GM20000 (cell line): ENCODE data around the gene GABRB1.

Experiments
- DNase-seq: peaks from one replicate; pipeline ENCODE4 v3.0.0; 2012; ENCODE audit warnings: low spot score
- TF ChIP-seq, protein P1 (sequence below): IDR thresholded peaks from 2 replicates; pipeline ENCODE4 v1.5.1; 2012; ENCODE audit warnings: mild to moderate bottlenecking, control low read depth; ENCODE audit errors: extremely low read depth, missing control alignments

GABRB1 gene

DNA sequence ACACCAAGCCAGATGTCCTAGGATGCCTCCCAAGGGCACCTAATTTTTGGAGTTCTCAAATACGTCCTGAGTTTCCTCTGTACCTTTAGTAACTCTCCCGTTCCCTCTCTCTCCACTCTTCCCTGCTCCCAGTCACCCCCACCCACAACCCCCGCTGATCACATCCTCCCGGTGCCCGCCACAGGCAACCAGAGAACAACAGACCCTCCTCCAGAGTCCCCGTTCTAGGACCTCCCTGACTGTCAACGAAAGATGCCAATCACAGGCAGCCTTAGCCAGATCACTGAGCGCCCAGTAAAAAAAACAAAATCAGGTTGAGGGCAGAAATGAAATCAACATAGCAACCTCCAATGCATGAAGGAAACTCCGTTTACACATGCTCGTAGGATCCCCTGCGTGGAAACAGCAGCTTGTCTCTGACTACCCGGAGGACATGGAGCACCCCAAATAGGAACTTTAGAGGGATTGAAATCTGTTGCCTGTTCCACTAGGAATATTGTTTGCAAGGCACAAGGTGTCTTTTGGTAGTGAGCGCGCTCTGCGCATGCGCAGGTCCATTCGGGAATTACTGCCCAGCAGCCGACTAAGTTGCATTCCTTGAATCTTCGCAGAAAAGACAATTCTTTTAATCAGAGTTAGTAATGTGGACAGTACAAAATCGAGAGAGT, at the start of gene GABRB1:
TSS of gene GABRB1 (plus strand) at position 557 of the 668 bp plus-strand sequence.
- TF ChIP-seq, protein P1, sequence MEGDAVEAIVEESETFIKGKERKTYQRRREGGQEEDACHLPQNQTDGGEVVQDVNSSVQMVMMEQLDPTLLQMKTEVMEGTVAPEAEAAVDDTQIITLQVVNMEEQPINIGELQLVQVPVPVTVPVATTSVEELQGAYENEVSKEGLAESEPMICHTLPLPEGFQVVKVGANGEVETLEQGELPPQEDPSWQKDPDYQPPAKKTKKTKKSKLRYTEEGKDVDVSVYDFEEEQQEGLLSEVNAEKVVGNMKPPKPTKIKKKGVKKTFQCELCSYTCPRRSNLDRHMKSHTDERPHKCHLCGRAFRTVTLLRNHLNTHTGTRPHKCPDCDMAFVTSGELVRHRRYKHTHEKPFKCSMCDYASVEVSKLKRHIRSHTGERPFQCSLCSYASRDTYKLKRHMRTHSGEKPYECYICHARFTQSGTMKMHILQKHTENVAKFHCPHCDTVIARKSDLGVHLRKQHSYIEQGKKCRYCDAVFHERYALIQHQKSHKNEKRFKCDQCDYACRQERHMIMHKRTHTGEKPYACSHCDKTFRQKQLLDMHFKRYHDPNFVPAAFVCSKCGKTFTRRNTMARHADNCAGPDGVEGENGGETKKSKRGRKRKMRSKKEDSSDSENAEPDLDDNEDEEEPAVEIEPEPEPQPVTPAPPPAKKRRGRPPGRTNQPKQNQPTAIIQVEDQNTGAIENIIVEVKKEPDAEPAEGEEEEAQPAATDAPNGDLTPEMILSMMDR: no peak
- DNase-seq: no peak

DNA sequence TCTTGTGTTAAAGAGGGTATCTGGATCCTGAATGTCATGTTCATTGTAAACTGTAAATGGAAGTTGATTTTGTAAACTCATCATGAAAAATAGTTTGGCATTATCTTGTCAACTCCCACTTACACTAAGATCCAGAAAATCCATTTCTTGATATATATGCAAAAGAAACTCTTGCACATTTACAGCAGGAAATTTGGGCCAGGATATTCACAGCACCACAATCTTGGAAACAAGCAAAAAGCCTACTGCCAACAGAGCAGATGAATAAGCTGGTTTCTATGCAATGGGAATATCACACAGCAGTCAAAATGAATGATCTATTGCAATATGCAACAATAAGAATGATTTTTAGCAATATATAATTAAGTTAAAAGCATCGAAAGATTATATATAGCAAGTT, 46.6 kb upstream of the GABRB1 start:
- TF ChIP-seq, protein P1: no peak
- no peak for DNase-seq

DNA sequence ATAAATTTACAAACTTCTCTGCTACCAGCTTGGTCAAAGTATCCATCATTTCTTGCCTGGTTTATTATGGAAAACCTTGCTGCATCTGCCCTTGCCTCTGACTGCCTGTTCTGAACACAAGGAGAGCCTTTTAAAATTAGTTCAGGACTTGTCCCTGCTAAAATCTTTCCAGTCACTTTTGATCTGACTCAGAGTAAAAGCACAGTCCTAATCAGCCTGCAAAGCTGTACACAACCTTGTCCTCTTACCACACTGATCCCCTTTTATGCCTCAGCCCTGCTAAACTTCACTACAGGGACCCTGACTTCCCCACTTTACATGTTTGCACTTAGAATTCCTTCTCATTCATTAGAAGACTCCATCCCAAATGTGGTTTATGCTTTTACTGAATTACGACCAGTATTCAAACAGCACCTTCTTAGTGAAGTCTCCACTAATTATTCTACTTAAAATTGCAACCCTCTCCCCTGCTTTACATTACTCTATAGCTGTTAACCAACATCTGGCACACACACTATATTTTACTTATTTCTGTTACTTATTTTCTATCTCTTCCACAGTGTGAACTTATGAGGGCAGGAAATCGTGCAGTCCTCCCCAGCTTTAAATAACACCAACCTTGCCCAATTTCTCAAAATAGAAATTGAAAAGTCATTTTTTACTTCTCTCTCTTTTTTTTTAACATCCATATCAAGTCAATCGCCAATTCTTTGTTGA, 44.3 kb upstream of the GABRB1 start:
- no peak for DNase-seq

DNA sequence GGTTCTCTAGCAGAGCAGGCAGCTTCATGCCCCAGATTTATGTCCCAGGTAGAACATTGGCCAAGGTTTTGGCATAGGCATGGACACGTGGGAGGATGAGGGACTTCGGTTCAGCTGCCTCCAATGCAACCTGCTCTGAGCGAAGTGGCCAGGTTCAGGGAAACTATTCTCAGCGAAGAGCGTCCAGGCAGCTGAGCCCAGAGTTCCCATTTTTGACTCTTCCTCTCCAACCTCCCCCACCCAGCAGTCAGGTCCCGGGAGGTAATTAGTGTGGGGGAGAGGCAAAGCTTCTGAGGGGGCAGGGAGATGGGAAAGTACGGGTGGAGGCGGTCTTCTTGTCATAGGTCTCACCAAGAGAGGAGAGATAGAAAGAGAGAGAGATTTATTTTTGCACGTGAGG, 39.0 kb upstream of the GABRB1 start:
- TF ChIP-seq, protein P1: no peak
- DNase-seq: no peak

More for the DNA sequence above, 44.3 kb upstream of the GABRB1 start:
- TF ChIP-seq, protein P1: no peak

DNA sequence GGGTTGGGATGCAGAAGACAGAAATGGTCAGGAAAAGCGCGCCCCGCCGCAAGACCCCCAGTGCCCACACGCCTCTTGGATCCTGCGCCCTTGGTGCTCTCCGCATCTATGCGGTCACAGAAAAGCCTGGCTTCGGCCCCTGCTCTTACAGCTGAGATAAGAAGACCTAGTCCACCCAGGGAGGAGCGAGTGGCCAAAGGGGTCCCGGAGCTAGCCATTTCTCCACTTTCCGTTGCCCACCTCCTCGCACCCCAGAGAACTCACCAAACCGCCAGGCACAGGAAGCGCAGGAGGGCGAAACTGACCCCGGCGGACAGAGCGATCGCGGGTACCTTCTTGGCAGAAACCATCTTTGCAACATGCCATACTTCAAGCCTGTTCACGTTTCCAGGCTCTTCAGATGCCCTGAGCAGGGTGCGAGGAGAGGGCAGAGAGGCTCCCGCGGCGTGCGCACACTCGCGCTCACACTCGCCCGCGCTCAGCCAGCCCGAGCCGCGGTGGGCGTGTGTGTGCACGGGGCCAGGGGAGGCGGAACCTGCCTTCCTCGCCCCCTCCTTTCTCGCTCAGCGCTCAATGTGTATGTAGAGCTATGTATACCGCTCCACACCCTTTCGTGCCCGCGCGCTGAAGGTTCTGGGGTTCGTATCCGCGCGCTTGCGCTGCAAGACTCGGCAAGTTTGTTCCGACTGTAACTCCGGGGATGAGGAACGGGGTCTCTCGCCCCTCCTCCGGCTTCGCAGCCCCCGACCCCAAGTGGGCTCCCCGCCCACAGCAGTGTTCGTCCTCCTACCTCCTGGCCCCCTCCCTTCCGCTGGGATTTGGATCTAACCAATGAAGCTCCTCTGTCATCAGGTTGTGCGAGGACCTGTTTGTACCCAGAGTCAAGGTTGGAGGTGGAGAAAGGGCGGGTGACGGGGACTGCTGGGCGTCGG, 38.0 kb upstream of the GABRB1 start, which contains the start of gene GABRA4:
TSS of gene GABRA4 (minus strand) at position 507 of the 932 bp plus-strand sequence. CDS start at position 350, 157 bp downstream.
- TF ChIP-seq, protein P1: no peak
- no peak for DNase-seq

DNA sequence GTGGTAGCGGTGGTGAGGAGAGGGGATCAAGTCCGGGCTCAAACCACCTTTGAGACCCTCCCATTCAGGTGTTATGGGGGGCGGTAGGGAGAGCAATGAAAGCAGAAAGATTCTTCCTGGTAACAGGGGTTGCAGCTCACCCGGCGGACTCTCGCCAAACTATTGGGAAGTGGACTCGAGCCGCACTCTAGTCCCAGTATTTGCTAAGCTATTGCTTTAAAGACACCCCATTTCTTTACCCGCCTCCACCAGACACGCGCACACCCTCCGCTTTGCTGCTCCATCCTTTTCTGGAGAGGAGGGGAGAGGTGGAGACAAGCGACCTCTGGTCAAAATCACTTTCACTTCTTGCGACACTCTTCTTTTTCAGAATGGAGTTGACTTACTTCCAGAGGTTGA, 37.4 kb upstream of the GABRB1 start:
- TF ChIP-seq, protein P1: no peak
- peak; percentile 32 for DNase-seq
